ENCODE data around the gene DHRSX.

The DHRSX gene

GRCh38 chrX:2327423-2327822 lies 173.4 kb downstream of the DHRSX start:
- TF ChIP-seq GATA2 (IDR thresholded peaks at IDR 0.05; ENCODE audit: low read depth, low read length) (no peak), GATA3 (IDR thresholded peaks at IDR 0.05; ENCODE audit: low read depth, low read length) (no peak)

- no peak for TF ChIP-seq GATA3 (IDR thresholded peaks at IDR 0.05; ENCODE audit: low read depth, low read length)
- no peak for TF ChIP-seq GATA2 (IDR thresholded peaks at IDR 0.05; ENCODE audit: low read depth, low read length)
These were observed 175.5 kb downstream of the DHRSX start for GRCh38 chrX:2325076-2325784.

GRCh38 chrX:2324151-2324550 lies 176.6 kb downstream of the DHRSX start:
- TF ChIP-seq GATA3 (IDR thresholded peaks at IDR 0.05; ENCODE audit: low read depth, low read length) (no peak), GATA2 (IDR thresholded peaks at IDR 0.05; ENCODE audit: low read depth, low read length) (no peak)

DNA sequence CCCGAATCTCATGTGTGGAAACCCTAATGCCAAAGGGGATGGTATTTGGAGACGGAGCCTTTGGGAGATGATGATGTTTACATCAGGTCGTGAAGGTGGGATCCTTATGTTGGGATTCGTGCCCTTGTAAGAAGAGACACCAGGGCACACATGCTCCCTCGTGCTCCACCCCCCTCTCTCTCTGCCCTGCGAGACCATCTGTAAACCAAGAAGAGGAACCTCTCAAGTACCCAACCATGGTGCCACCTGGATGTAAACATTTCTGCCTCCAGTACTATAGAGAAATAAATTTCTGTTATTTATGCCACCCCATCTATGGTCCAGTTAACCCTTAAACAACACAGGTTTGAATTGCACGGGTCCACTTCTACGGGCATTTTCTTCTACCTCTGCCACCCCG lies 179.4 kb downstream of the DHRSX start:
- TF ChIP-seq GATA2 (IDR thresholded peaks at IDR 0.05; ENCODE audit: low read depth, low read length) = no peak
- TF ChIP-seq GATA3 (IDR thresholded peaks at IDR 0.05; ENCODE audit: low read depth, low read length) = no peak

DNA sequence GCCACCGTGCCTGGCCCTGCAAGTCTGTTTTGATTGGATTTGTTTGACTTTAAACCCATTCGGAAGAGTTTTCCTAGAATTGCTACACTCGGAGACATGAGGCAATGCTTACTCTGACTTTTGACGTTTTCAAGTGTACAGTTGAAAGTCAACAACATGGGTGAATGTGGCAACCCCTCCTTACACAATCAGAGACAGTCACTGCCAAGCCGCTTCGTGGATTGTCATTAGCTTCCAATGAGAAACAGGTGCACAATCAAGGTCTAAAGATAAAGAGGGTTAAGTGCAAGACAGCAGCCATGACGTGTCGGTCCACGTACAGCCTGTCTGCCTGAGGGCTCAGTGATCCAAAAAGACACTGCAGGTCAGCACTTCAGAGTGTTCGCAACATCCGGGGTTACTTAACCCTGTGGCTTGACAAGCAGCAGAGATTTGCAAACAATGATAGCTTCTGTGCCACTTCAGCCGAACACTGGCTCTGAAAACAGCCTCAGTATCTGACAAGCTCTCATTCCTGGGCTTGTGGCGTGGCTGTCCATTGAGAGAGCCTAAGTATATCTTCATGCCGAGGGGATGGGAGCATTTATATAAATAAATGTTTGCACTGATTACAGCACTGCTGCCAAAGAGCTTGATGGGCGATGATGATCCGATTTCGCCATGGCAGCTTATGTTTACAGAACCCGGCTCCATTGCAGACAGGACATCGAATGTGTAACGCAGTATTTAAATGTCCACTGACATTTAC lies 180.0 kb downstream of the DHRSX start:
- TF ChIP-seq GATA2 (IDR thresholded peaks at IDR 0.05; ENCODE audit: low read depth, low read length) (peak; percentile 46; the same call in 1 of the 2 replicates), GATA3 (IDR thresholded peaks at IDR 0.05; ENCODE audit: low read depth, low read length) (no peak)

GRCh38 chrX:2320089-2320488 lies 180.7 kb downstream of the DHRSX start:
- no peak for TF ChIP-seq GATA2 (IDR thresholded peaks at IDR 0.05; ENCODE audit: low read depth, low read length)
- no peak for TF ChIP-seq GATA3 (IDR thresholded peaks at IDR 0.05; ENCODE audit: low read depth, low read length)

GRCh38 chrX:2318371-2318770 lies 182.4 kb downstream of the DHRSX start:
- TF ChIP-seq GATA2 (IDR thresholded peaks at IDR 0.05; ENCODE audit: low read depth, low read length) (no peak), GATA3 (IDR thresholded peaks at IDR 0.05; ENCODE audit: low read depth, low read length) (no peak)

DNA sequence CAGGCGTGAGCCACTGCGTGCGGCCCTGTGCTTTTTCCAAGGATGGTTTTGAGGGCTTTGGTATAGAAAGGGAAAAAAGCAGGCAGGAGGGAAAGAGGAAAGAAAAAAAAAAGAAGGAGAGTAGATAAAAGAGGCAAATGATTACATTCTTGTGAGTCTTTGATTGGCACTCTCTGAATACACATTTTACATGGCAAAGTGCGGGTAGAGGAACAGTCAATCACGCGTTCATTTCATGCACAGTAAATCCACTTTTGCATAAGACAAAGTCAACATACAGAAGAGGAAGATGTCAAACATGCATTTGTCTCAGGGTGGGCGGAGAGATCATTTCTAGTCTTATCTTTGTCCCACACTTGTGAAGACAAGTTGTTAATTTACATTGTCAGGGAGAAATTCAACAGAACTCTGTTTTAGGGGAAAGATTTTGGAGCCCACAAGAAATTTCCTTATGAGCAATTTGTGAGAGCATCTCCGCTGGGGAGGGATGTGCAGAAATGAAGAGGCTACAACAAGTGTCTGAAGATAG lies 183.2 kb downstream of the DHRSX start:
- TF ChIP-seq GATA3 (IDR thresholded peaks at IDR 0.05; ENCODE audit: low read depth, low read length) (no peak), GATA2 (IDR thresholded peaks at IDR 0.05; ENCODE audit: low read depth, low read length) (no peak)

- TF ChIP-seq GATA2 (IDR thresholded peaks at IDR 0.05; ENCODE audit: low read depth, low read length) (no peak), GATA3 (IDR thresholded peaks at IDR 0.05; ENCODE audit: low read depth, low read length) (no peak)
These were observed 184.2 kb downstream of the DHRSX start for GRCh38 chrX:2316534-2316933.

DNA sequence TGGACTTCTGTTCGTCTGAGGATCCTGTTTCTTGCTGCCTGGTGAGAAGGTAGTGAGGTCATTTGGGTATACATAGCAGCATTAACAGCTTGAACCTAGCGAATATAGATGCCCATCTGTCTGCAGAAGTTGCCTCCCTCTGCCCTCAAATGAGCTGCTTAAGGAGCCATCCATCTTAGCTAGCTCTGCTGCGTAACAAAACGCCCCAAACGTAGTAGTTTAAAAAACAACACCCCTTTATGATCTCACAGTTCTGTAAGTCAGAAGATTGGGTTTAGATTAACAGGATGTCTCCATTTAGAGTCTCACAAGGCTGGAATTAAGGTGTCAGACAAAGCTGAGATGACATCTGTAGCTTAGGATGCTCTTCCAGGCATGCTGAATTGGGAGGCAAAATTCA lies 185.3 kb downstream of the DHRSX start:
- TF ChIP-seq GATA2 (IDR thresholded peaks at IDR 0.05; ENCODE audit: low read depth, low read length) = no peak

GRCh38 chrX:2314831-2315365 lies 185.9 kb downstream of the DHRSX start:
- TF ChIP-seq GATA3 (IDR thresholded peaks at IDR 0.05; ENCODE audit: low read depth, low read length) (no peak), GATA2 (IDR thresholded peaks at IDR 0.05; ENCODE audit: low read depth, low read length) (no peak)

GRCh38 chrX:2313864-2314640 lies 186.7 kb downstream of the DHRSX start:
- no peak for TF ChIP-seq GATA2 (IDR thresholded peaks at IDR 0.05; ENCODE audit: low read depth, low read length)

DNA sequence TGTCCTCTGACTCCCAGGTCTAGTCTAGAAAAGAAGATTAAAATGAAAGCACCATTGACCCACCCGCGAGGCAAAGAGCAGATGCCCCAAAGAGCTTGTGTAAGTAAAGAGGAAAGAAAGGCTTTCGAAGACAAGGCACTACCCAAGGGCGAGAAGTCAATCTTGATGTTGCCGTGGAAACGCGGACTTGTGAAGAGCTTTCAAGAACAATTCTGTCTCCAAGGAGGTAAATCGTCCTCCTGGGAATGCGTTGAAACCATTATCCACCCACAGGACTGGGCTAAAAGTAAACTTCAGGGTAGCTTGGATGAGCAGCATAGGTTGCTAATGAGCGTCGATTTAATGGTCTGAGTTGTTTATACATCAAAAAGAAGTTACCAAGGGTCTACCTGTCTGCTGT lies 189.3 kb downstream of the DHRSX start:
- TF ChIP-seq GATA3 (IDR thresholded peaks at IDR 0.05; ENCODE audit: low read depth, low read length) (no peak), GATA2 (IDR thresholded peaks at IDR 0.05; ENCODE audit: low read depth, low read length) (no peak)

GRCh38 chrX:2301901-2302300 lies 198.9 kb downstream of the DHRSX start:
- TF ChIP-seq GATA3 (IDR thresholded peaks at IDR 0.05; ENCODE audit: low read depth, low read length) (no peak), GATA2 (IDR thresholded peaks at IDR 0.05; ENCODE audit: low read depth, low read length) (no peak)

Measured in SH-SY5Y (cell line).